Ammon's horn (tissue), 1 donor: ENCODE data around the gene SLC46A3.
"Not testable (repeated sequence)": the region's sequence is repeated elsewhere in the genome, so short reads cannot be mapped to it uniquely, and the experiment has no call there.

Source experiments
- DNase-seq: peaks from one replicate; pipeline ENCODE4 v3.0.0-alpha.2; 2016; ENCODE audit warnings: low spot score

Gene SLC46A3

GRCh38 chr13:28730762-28731161, 12.0 kb upstream of the SLC46A3 start:
- no peak for DNase-seq

GRCh38 chr13:28729541-28729940, 10.8 kb upstream of the SLC46A3 start:
- no peak for DNase-seq

- DNase-seq = no peak
These were observed 9.9 kb upstream of the SLC46A3 start for GRCh38 chr13:28728642-28729041.

GRCh38 chr13:28725046-28725610, 6.4 kb upstream of the SLC46A3 start:
- no peak for DNase-seq

GRCh38 chr13:28723806-28724205, 5.0 kb upstream of the SLC46A3 start:
- no peak for DNase-seq

GRCh38 chr13:28719227-28720055, 671 bp upstream of the SLC46A3 start:
- no peak for DNase-seq

GRCh38 chr13:28718196-28718542, 601 bp downstream of the SLC46A3 start:
- peak; percentile 67 for DNase-seq

- no peak for DNase-seq
These were observed 1.6 kb downstream of the SLC46A3 start for GRCh38 chr13:28717170-28717569.

GRCh38 chr13:28716511-28716910, 2.3 kb downstream of the SLC46A3 start:
- no peak for DNase-seq

GRCh38 chr13:28714651-28715050, 4.1 kb downstream of the SLC46A3 start:
- DNase-seq = no peak

- no peak for DNase-seq
These were observed 8.6 kb downstream of the SLC46A3 start for GRCh38 chr13:28710161-28710560.

GRCh38 chr13:28707629-28708427, 10.9 kb downstream of the SLC46A3 start:
- peak; percentile 73 for DNase-seq

GRCh38 chr13:28705461-28706083, 13.2 kb downstream of the SLC46A3 start:
- DNase-seq = peak; percentile 61

- DNase-seq = no peak
These were observed 13.9 kb downstream of the SLC46A3 start for GRCh38 chr13:28704919-28705318.

- no peak for DNase-seq
These were observed 14.5 kb downstream of the SLC46A3 start for GRCh38 chr13:28704282-28704681.

GRCh38 chr13:28699246-28699645, 19.5 kb downstream of the SLC46A3 start:
- no peak for DNase-seq

- no peak for DNase-seq
These were observed 21.3 kb downstream of the SLC46A3 start for GRCh38 chr13:28697441-28697840.

GRCh38 chr13:28693605-28694491, 24.9 kb downstream of the SLC46A3 start:
- DNase-seq = not testable (repeated sequence)

- no peak for DNase-seq
These were observed 32.9 kb downstream of the SLC46A3 start for GRCh38 chr13:28685892-28686291.

GRCh38 chr13:28685114-28685513, 33.7 kb downstream of the SLC46A3 start:
- DNase-seq = no peak

- DNase-seq = no peak
These were observed 34.5 kb downstream of the SLC46A3 start for GRCh38 chr13:28684257-28684656.
